OCI-LY1 (cell line): ENCODE results near the gene RARA.
A peak's percentile ranks its signal among the peaks of the same experiment; 100 is the strongest.

Experiments used
- CTCF ChIP-seq: fragments of 200-600 bp; sonication (generic), shearing (Covaris generic); IDR thresholded peaks from 2 replicates; pipeline ENCODE4 v1.5.1; 2017; ENCODE audit warnings: mild to moderate bottlenecking, antibody characterized with exemption, low read length, moderate library complexity, mixed read lengths
- EZH2 ChIP-seq: fragments of 200-600 bp; sonication (generic), shearing (Covaris generic); IDR thresholded peaks from 2 replicates; pipeline ENCODE4 v1.8.0; 2017; ENCODE audit warnings: borderline replicate concordance, mixed run types, mild to moderate bottlenecking, antibody characterized with exemption, low read length, moderate library complexity, mixed read lengths

- TF ChIP-seq CTCF, result peak; percentile 32; the same call in 1 of the 2 replicates
- no peak for TF ChIP-seq EZH2
Measured at GRCh38 chr17:40301315-40301714, 7.7 kb upstream of the RARA start.
